G401.6 (cell line): ENCODE data around the gene RHBDD3.
"Not testable (repeated sequence)": the region's sequence is repeated elsewhere in the genome, so short reads cannot be mapped to it uniquely, and the experiment has no call there.

Experiments
- FAIRE-seq: peaks from 2 replicates; lab custom pipeline; 2012; peaks lifted over from hg19 to GRCh38; lab: Jason Lieb, UNC

Gene RHBDD3

GRCh38 chr22:29247891-29248290 lies 19.9 kb downstream of the RHBDD3 start:
- FAIRE-seq, result not testable (repeated sequence)

GRCh38 chr22:29245626-29246385 lies 22.0 kb downstream of the RHBDD3 start:
- FAIRE-seq, result no peak

DNA sequence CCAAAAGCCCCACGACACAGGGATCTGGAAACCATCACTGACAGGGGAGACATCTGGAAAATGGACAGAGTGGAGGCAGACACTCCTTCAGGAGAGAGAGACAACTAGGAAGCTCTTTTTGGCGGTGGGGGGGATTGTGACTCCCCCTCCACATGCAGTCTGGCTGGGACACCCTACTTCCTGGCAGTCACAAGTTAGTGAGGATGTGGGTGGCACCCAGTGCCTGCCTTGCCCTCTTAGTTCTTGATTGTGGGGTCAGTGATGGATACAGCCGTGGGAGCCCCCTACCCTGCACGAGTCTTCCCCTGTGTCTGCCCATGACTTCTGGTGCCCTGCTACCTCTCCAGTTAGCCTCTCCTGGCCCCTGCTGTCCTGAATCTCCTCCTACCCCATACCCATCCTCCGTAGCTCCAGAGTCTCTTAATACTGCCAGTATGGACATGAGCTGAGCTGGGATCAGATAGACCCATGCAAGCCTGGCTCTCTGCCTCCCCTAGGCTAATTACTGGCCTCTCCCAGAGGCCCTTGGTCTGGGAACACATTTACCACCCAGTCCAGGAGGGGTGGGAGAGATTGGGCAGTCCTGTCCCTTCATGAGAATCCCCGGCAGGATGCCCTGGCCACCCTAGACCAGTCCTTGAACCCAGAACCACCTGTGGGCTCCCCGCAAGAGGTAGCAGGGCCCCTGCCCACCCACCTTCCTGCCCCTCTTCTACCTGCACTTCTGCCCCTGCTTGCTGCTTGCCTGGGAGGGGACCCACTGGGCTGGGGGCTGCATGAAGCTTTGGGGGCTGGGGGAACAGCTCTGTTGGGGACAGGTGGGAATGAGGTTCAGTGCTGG lies 22.8 kb downstream of the RHBDD3 start:
- no peak for FAIRE-seq

GRCh38 chr22:29243874-29244446 lies 23.8 kb downstream of the RHBDD3 start:
- FAIRE-seq, result no peak

DNA sequence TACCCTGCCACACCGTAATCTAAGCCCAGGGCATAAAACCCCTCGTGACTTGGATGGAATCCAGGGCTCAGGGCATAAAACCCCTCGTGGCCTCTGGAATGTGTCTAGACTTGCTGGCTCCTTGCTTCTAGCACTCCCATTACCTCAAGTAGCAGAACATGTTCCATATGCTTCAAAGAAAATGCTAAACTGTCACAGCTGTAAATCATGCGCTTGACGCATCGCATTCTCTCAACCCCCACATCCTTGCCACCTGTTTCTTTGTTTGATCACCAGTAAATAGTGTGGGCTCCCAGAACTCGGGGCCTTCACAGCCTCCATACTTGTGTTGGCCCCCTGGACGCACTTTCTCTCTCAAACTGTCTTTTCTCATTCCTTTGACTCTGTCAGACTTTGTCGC lies 27.3 kb downstream of the RHBDD3 start:
- not testable (repeated sequence) for FAIRE-seq

GRCh38 chr22:29233277-29233877 lies 34.4 kb downstream of the RHBDD3 start:
- no peak for FAIRE-seq

DNA sequence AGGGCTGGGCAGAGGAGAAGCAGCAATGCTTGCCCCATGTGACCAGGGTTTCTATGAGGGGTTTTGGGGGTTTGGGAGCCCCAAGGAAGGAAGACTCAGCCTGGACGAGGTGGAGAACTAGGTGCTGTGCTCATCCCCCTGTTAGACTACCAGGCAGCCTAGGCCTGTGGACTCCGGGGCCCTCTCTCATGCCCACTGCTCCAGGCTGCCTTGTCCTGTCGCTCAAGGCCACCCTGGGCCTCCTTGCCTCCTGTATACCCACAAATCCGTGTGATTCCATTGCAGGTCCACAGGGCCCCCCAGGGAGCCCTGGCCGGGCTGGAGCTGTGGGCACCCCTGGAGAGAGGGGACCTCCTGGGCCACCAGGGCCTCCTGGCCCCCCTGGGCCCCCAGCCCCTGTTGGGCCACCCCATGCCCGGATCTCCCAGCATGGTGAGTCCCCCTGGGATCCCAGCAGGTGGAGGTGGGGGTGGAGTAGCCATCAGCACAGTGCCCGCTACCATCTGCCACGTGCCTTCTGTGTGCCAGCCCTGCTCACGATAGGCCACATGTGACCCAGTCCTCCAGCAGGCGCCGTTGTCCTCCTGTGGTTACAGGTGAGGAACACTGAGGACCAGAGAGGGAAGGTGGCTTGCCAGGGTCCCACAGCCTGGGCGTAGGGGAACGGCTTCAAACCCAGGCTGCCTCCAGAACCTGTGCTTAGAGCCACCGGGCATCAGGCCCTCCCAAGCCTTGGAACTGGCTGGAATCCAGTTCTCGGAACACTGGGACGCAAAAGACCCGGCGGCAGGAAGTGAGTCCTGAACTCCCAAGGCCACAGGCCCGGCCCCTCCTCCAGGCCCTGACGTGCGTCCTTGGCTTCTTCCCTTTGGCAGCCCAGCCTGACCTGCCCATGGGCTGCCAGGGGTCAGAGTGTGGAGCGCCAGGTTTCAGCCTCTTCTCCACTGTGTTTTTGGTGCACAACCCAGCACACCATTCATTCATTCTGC lies 35.5 kb downstream of the RHBDD3 start:
- no peak for FAIRE-seq

DNA sequence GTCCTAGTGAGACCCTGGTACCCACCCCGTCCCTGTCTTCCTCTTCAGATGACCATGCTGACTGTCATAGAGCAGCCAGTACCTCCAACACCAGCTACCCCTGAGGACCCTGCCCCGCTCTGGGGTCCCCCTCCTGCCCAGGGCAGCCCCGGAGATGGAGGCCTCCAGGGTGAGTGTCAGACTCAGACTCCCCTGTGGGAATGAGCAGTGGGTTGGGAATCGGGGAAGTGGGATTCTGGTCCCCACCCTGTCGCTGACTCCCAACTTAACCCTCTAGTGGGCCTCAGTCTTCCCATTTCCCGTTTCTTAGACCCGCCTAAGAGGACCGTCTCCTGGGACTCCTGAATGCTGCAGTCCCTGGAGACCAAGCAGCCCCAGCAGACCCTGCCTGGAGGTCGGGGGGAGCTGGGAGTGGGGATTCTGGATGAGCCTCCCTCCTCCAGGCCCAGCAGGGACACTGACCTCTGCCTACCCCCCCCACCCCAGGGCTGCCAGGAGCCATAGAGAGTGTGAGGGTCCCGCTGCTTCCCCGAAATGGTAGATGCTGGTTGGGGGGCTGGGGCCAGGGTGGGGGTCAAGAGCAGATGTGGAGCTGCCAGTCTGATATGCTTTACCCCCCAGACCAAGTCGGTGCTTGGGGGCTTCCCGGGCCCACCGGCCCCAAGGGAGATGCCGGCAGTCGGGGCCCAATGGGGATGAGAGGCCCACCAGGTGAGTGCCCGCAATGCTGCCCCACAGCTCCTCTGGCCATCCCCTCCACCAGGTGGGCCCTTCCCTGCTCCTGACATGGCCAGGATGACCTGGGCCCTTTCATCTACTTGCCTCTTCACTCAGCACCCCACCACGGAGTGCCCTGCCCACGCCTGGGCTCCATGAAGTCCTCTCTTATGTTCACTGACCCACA lies 36.6 kb downstream of the RHBDD3 start:
- no peak for FAIRE-seq

- no peak for FAIRE-seq
Observed at GRCh38 chr22:29226351-29226981, 41.3 kb downstream of the RHBDD3 start.

DNA sequence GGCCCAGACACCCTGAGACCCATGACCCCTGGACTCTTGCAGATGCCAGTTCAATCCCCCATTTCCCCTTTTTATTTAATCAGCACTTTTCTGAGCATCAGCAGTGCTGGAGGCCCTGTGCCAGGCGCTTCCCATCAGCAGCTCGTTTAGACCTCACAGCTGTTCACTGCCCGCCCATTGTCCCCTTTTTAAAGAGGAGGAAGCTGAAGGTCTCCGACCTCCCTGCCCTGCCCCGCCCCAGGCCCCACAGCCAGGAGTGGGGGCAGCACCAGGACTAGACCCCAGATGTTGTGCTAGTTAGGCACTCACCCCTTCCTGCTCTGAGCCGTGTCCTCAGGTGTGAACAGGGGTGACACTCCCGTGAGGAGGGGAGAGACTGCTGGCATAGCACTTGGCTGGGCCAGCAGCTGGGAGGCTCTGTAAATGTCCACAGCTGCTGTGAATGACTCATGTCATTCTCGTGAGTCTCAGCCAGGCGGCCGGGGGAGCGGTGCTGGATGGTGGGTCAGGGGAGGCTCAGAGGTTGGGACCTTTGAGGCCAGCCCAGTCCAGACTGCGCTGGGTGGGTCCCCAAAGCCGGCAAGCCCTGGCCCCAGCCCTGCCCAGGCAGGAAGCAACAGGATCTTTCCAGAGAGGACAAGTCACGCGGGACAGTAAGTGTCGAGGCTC lies 42.2 kb downstream of the RHBDD3 start:
- FAIRE-seq, result no peak

DNA sequence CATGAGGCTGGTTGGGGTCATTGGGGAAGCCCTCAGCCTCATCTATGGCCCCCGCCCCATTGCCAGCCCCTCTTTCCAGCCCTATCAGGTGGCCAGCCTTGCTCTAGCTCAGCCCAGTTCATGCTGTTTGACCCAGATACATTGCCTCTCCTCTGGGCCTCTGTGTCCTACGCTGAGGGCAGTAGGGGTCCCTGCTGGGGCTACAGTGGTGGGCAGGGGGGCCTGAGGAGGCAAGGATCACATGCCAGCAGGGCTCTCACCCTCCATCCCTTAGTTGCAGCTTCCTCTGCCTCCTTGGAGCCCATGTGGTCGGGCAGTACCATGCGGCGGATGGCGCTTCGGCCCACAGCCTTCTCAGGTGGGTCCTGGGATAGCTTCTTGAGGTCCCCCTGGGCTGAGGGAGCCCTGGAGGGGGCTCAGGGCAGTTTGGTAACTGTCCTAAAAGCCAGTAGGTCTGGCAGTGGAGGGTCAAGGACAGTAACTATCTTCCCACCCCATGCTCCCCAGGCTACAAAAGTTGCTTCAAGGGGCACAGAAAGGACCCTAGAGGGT lies 42.8 kb downstream of the RHBDD3 start:
- FAIRE-seq, result no peak

- FAIRE-seq, result no peak
Observed at GRCh38 chr22:29224121-29224858, 43.5 kb downstream of the RHBDD3 start.

DNA sequence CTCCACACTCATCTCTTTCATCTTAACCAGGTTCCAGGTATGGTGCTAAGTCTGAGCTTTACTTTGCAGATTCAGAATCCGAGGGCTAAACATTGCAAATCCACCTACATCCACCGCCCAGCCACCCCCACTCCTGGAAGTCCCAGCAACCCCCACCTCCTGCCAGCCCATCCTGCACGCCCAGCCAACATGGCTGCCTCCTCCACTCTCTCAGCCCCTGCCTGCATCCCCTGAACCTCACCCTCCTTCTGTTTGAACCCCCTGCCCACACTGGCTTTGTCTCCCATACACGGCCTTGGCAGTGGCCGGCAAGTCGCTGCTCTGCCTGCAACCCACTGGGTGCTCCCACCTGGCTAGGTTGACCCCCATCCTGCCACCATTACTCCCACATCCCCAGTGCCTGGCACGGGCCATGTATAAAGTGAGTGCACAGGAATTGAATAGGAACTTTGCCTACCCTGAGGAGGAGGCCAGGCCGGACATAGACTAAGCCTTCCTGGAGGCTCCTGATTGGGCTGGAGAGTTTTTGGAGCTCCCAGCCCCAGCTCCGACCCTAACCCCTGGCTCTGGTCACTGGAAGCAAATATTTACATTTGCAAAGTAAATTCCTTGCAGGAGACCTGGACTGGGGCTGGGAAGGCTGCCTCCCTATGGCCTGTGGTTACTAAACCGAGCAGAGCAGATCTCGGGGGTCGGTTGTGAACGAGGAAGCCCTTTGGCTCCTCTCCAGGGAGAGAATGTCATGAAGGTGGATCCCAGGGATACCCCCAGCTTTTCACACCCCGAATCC lies 47.7 kb downstream of the RHBDD3 start:
- FAIRE-seq, result no peak

DNA sequence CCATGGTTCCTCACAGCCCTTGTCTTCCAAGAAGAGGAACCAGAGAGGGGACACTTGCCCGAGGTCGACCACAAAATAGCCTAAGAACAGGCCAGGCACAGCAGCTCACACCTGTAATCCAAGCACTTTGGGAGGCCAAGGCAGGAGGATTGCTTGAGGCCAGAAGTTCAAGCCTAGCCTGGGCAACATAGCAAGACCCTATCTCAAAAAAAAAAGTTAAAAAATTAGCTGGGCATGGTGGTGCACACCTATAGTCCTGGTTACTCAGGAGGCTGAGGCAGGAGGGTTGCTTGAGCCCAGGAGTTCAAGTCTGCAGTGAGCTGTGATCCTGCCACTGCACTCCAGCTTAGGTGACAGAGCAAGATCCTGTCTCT lies 48.4 kb downstream of the RHBDD3 start:
- FAIRE-seq, result not testable (repeated sequence)

DNA sequence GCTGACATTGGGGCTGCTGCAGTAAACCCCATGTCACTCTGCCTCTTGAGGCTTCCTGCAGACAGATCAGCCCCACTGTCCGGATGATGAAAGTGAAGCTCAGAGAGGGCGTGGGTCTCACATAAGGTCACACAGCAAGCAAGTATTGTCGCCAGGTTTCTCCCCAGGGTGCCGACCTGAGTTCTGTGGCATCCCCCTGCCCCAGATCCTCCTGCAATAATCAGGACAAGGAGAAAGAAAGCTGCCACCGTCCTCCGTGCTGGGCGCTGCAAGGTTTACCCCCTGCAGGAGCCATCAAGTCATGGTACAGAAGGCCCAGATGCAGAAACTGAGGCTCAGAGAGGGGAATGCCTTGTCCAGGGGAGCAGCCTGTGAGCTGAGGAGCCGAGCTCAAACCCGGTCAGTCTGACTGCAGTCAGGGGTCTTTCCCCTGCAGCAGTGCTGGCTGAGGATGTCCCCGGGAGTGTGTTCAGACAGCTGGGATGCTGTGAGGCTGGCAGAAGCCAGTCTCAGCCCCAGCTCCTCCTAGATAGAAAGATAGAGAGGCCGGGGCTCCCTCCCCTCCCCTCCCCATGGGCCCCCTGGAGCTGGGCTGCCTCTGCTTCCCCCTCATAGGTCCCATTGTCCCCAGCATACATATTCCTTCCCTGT lies 48.9 kb downstream of the RHBDD3 start:
- no peak for FAIRE-seq

- FAIRE-seq, result no peak
Observed at GRCh38 chr22:29217827-29218757, 49.7 kb downstream of the RHBDD3 start.
